BLaER1 (cell line): Measurements from ENCODE around the gene SBNO2.
A peak's percentile ranks its signal among the peaks of the same experiment; 100 is the strongest.

ENCODE experiments used
- H3K27ac ChIP-seq: shearing (Covaris generic); formaldehyde crosslinking; 2 replicates; pipeline ENCODE4 v1.8.1; 2022
- H3K27me3 ChIP-seq: shearing (Covaris generic); formaldehyde crosslinking; 2 replicates; pipeline ENCODE4 v1.8.1; 2022
- H3K36me3 ChIP-seq: shearing (Covaris generic); formaldehyde crosslinking; 2 replicates; pipeline ENCODE4 v1.8.1; 2022
- H3K4me1 ChIP-seq: shearing (Covaris generic); formaldehyde crosslinking; 2 replicates; pipeline ENCODE4 v1.8.1; 2022
- H3K4me2 ChIP-seq: shearing (Covaris generic); formaldehyde crosslinking; 2 replicates; pipeline ENCODE4 v1.8.1; 2022
- H3K4me3 ChIP-seq: shearing (Covaris generic); formaldehyde crosslinking; 2 replicates; pipeline ENCODE4 v1.8.1; 2022
- H3K9ac ChIP-seq: shearing (Covaris generic); formaldehyde crosslinking; 2 replicates; pipeline ENCODE4 v1.8.1; 2022
- H3K9me3 ChIP-seq: shearing (Covaris generic); formaldehyde crosslinking; 2 replicates; pipeline ENCODE4 v1.8.1; 2022
- H4K20me1 ChIP-seq: shearing (Covaris generic); formaldehyde crosslinking; 2 replicates; pipeline ENCODE4 v1.8.1; 2022
- Cebpa-rat ChIP-seq: shearing (Covaris generic); IDR thresholded peaks from 2 replicates; pipeline ENCODE4 v1.8.1; 2022

SBNO2 gene

GRCh38 chr19:1177322-1178114 lies 3.5 kb upstream of the SBNO2 start:
- Histone ChIP-seq H3K4me1 (peaks cover 41% of the 10 kb centered on the region), H3K9me3 (no peaks in the 10 kb centered on the region), H4K20me1 (peaks cover 6% of the 10 kb centered on the region), H3K4me2 (peak overlapping the region; percentile 15), H3K27me3 (no peaks in the 10 kb centered on the region), H3K4me3 (no peak overlapping the region), H3K36me3 (no peaks in the 10 kb centered on the region), H3K27ac (peak overlapping the region; percentile 9; the same call in 1 of the 2 replicates), H3K9ac (no peak overlapping the region)
- TF ChIP-seq Cebpa-rat = no peak

DNA sequence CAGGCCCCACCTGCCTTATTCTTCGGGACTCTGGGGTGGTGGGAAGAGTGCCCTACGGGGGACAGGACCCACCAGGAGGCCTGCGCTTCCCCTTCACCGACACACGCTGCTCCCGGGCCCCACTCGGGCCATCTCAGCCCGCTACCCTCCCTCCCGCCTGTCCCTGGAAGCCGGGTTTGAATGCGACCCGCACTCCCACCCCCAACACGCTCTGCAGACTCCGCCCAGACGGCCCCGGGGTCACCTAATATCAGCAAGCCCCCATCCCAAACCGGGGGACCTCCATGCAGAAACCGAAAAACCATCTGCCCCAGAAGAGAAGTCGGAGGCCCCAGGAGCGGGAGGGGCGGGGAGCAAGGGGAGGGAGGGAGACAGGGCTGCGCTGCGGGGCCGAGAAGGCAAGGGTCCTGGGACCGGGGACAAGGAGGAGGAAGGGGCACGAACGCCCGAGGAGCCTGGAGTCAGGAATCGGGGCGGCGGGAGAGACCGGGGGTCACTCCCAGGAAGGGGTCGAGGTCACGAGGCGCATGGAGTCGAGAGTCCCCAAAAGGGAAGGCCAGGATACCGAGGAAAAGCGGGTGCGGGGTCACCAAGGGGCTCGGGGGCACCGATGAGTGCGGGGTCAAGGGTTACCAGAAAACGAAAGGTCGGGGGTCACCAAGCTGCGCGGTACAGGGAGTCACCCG lies 766 bp downstream of the SBNO2 start:
- Histone ChIP-seq H3K9me3 (no peaks in the 10 kb centered on the region), H3K4me3 (peak overlapping the region; percentile 83), H3K36me3 (peaks cover 6% of the 10 kb centered on the region; the same call in 1 of the 2 replicates), H3K4me1 (peaks cover 61% of the 10 kb centered on the region), H3K27ac (peak overlapping the region; percentile 88), H3K9ac (peak overlapping the region; percentile 88), H3K4me2 (peak overlapping the region; percentile 95), H3K27me3 (no peaks in the 10 kb centered on the region), H4K20me1 (peaks cover 48% of the 10 kb centered on the region)
- TF ChIP-seq Cebpa-rat = no peak

DNA sequence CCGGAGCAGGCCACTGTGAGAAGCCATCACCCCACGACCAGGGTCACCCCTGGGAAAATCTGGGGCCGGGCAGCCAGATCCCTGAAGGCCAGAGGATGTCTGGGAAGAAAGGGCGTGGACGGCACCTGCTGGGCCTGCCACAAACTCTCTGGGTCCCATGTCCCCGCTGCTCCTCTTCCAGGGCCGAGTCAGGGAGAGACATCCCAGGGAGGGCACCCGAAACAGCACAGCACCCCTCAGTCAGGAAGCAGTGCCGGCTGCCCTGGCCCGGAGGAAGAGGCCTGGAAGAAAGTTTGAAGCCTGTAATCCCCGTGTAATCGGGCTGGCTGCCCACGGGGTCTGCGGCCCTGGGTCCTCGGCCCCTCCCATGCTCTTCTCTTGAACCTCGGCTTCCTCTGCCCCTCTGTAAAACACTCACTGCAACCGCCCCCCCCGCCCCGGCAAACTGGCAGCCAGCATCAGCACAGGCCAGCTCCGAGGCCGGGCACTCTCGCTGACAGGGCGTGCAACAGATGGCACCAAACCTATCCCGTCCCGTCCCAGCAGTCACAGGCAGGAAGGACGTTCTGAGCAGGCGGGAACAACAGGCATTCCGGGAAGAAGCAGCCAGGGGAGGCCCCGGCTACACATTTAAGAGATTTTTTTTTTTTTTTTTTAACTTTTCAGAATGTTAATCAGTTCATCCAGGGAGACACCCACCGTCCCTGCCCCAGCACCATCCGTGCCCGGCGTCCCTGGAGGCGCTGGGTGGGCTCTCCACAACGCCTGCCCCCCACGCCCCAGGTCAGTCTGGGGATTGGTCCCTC lies 1.5 kb downstream of the SBNO2 start:
- Histone ChIP-seq H3K9me3 (no peaks in the 10 kb centered on the region), H3K4me1 (peaks cover 64% of the 10 kb centered on the region), H3K4me3 (peak overlapping the region; percentile 83), H3K4me2 (peak overlapping the region; percentile 95), H3K9ac (peak overlapping the region; percentile 88), H3K36me3 (peaks cover 6% of the 10 kb centered on the region; the same call in 1 of the 2 replicates), H3K27me3 (no peaks in the 10 kb centered on the region), H3K27ac (peak overlapping the region; percentile 88), H4K20me1 (peaks cover 55% of the 10 kb centered on the region)
- no peak for TF ChIP-seq Cebpa-rat

- Histone ChIP-seq H3K4me1 (peaks cover 67% of the 10 kb centered on the region), H3K4me2 (peak overlapping the region; percentile 95), H3K9me3 (no peaks in the 10 kb centered on the region), H3K4me3 (peak overlapping the region; percentile 83; the same call in 1 of the 2 replicates), H3K27ac (0 out of 2 replicates have a peak overlapping the region, but pooled peaks have one; percentile 22), H4K20me1 (peaks cover 62% of the 10 kb centered on the region), H3K9ac (peak overlapping the region; percentile 88), H3K36me3 (peaks cover 6% of the 10 kb centered on the region; the same call in 1 of the 2 replicates), H3K27me3 (no peaks in the 10 kb centered on the region)
- no peak for TF ChIP-seq Cebpa-rat
Measured at GRCh38 chr19:1171755-1172352, 2.2 kb downstream of the SBNO2 start.

- Histone ChIP-seq H4K20me1 (peaks cover 69% of the 10 kb centered on the region), H3K9me3 (no peaks in the 10 kb centered on the region), H3K4me2 (peak overlapping the region; percentile 95), H3K4me3 (no peak overlapping the region), H3K27me3 (no peaks in the 10 kb centered on the region), H3K36me3 (peaks cover 6% of the 10 kb centered on the region; the same call in 1 of the 2 replicates), H3K9ac (no peak overlapping the region), H3K27ac (no peak overlapping the region), H3K4me1 (peaks cover 74% of the 10 kb centered on the region)
- no peak for TF ChIP-seq Cebpa-rat
Measured at GRCh38 chr19:1170938-1171754, 2.9 kb downstream of the SBNO2 start.

- H3K4me1 ChIP-seq = peaks cover 84% of the 10 kb centered on the region
- no peak overlapping the region for H3K4me3 ChIP-seq
- H3K27ac ChIP-seq = no peak overlapping the region
- peaks cover 6% of the 10 kb centered on the region; the same call in 1 of the 2 replicates for H3K36me3 ChIP-seq
- TF ChIP-seq Cebpa-rat = no peak
- H4K20me1 ChIP-seq = peaks cover 77% of the 10 kb centered on the region
- no peaks in the 10 kb centered on the region for H3K9me3 ChIP-seq
- no peaks in the 10 kb centered on the region for H3K27me3 ChIP-seq
- peak overlapping the region; percentile 93 for H3K4me2 ChIP-seq
- no peak overlapping the region for H3K9ac ChIP-seq
Measured at GRCh38 chr19:1169921-1170885, 3.9 kb downstream of the SBNO2 start.

GRCh38 chr19:1169411-1169791 lies 4.7 kb downstream of the SBNO2 start:
- TF ChIP-seq Cebpa-rat = no peak
- H4K20me1 ChIP-seq = peaks cover 81% of the 10 kb centered on the region
- no peaks in the 10 kb centered on the region for H3K9me3 ChIP-seq
- H3K9ac ChIP-seq = peak overlapping the region; percentile 58; the same call in 1 of the 2 replicates
- H3K36me3 ChIP-seq = peaks cover 6% of the 10 kb centered on the region; the same call in 1 of the 2 replicates
- peaks cover 84% of the 10 kb centered on the region for H3K4me1 ChIP-seq
- peak overlapping the region; percentile 78 for H3K27ac ChIP-seq
- H3K27me3 ChIP-seq = no peaks in the 10 kb centered on the region
- peak overlapping the region; percentile 46; the same call in 1 of the 2 replicates for H3K4me3 ChIP-seq
- peak overlapping the region; percentile 93 for H3K4me2 ChIP-seq
